Thyroid gland (tissue), 4 donors: ENCODE results near the gene ANKRA2. TPM values are rescaled to one million over a fixed set of nuclear protein-coding genes. Genes with fewer than 3 reads are reported as not detected.

Experiments
- DNase-seq, 2 donors: peaks; one replicate each; pipeline ENCODE4 v3.0.0-alpha.2; 2019
- H3K27ac ChIP-seq, 3 donors: fragments of 200-600 bp; sonication (generic); 1 replicate in 2 of 3; 2 replicates in 1 of 3; pipeline ENCODE4 v1.5.1; 2016 to 2019; ENCODE audit warnings: mild to moderate bottlenecking in 1 of 3, moderate library complexity in 1 of 3
- H3K27me3 ChIP-seq: fragments of 200-600 bp; sonication (generic); one replicate; pipeline ENCODE4 v1.5.1; 2019
- H3K36me3 ChIP-seq, 2 donors: fragments of 200-600 bp; sonication (generic); one replicate each; pipeline ENCODE4 v1.5.1; 2016 to 2019
- H3K4me1 ChIP-seq, 2 donors: fragments of 200-600 bp; sonication (generic); one replicate each; pipeline ENCODE4 v1.5.1; 2017 to 2019
- H3K4me3 ChIP-seq, 3 donors: fragments of 200-600 bp; sonication (generic); replicated peaks in 1 of 3; 1 replicate in 2 of 3; 2 replicates in 1 of 3; pipeline ENCODE4 v1.5.1; 2016; ENCODE audit warnings: mild to moderate bottlenecking in 1 of 3
- H3K9me3 ChIP-seq: fragments of 200-600 bp; sonication (generic); one replicate; pipeline ENCODE4 v1.5.1; 2017
- CTCF ChIP-seq, 6 experiments: fragments of 200-600 bp in 3 of 6; fragments of 450-650 bp in 3 of 6; sonication (generic) in 3 of 6; IDR thresholded peaks; one replicate each; pipeline ENCODE4 v1.5.1; 2016 to 2019; ENCODE audit warnings: antibody characterized with exemption in 6 of 6, mild to moderate bottlenecking in 2 of 6, inconsistent platforms in 1 of 6, moderate library complexity in 1 of 6
- POLR2A ChIP-seq, 2 donors: fragments of 450-650 bp; IDR thresholded peaks; one replicate each; pipeline ENCODE4 v1.6.1; 2017; ENCODE audit warnings: antibody characterized with exemption in 2 of 2, mild to moderate bottlenecking in 2 of 2, moderate library complexity in 1 of 2
- whole genome bisulfite sequencing, 2 donors: methylation state at CpG; one replicate each; pipeline ENCODE4 v1.1.5; 2017; 5-methylcytosine and 5-hydroxymethylcytosine counted together
- intact Hi-C: fragments of 100-400 bp; cut with DNase I; formaldehyde crosslinking; loops from one replicate; pipeline ENCODE4 v1.15.1; 2023
- total RNA-seq, 4 donors: library from RNA; depleted of rRNA; stranded (reverse); fragments of >200 nt; gene quantifications; one replicate each; pipeline ENCODE4 v1.2.3, GENCODE V29; 2016

Gene ANKRA2
- total RNA-seq, 4 donors from 2014 or later: 43.1 to 82.1 (median 65.0) TPM

- intact Hi-C loops: no loop called here
- WGBS, 2 donors: 3 to 7% methylated on average over 8 of the region's 8 CpGs
- peaks cover 9 to 11% of the 10 kb centered on the region in 2 donors for H3K36me3 ChIP-seq
- H3K9me3 ChIP-seq: no peaks in the 10 kb centered on the region
- H3K4me3 ChIP-seq: peak overlapping the region; percentile 15 to 64 (median 50)
- TF ChIP-seq POLR2A (IDR thresholded peaks at IDR 0.05) (no peak), CTCF (IDR thresholded peaks at IDR 0.05) (no peak)
- H3K4me1 ChIP-seq: peaks cover 22 to 30% of the 10 kb centered on the region in 2 donors
- peak overlapping the region in 2 of 3 donors; percentile 85 to 91 for H3K27ac ChIP-seq
- DNase-seq: no peak
- H3K27me3 ChIP-seq: no peaks in the 10 kb centered on the region
These were observed 619 bp upstream of the ANKRA2 start for GRCh38 chr5:73565969-73566547.

- intact Hi-C loops: no loop called here
- Histone ChIP-seq H3K4me3 (peak overlapping the region; percentile 64 to 79 (median 65)), H3K27ac (peak overlapping the region; percentile 85 to 91 (median 88)), H3K36me3 (peaks cover 14 to 18% of the 10 kb centered on the region in 2 donors), H3K4me1 (peaks cover 22 to 30% of the 10 kb centered on the region in 2 donors), H3K27me3 (no peaks in the 10 kb centered on the region), H3K9me3 (no peaks in the 10 kb centered on the region)
- TF ChIP-seq CTCF (IDR thresholded peaks at IDR 0.05) (no peak), POLR2A (IDR thresholded peaks at IDR 0.05) (no peak)
- 2 to 4% methylated on average over 9 of the region's 9 CpGs for WGBS, 2 donors
- peak in 1 of 2 donors; percentile 11 for DNase-seq
These were observed 764 bp downstream of the ANKRA2 start for GRCh38 chr5:73564675-73565074.

GRCh38 chr5:73564018-73564417 lies 1.4 kb downstream of the ANKRA2 start:
- TF ChIP-seq CTCF (IDR thresholded peaks at IDR 0.05) (no peak), POLR2A (IDR thresholded peaks at IDR 0.05) (no peak)
- no peaks in the 10 kb centered on the region for H3K9me3 ChIP-seq
- H3K4me1 ChIP-seq: peaks cover 22 to 30% of the 10 kb centered on the region in 2 donors
- H3K27ac ChIP-seq: peak overlapping the region in 1 of 3 donors; percentile 85
- intact Hi-C loops: no loop called here
- 34 to 41% methylated on average over 3 of the region's 3 CpGs for WGBS, 2 donors
- H3K27me3 ChIP-seq: no peaks in the 10 kb centered on the region
- peaks cover 18 to 19% of the 10 kb centered on the region in 2 donors for H3K36me3 ChIP-seq
- peak overlapping the region in 2 of 3 donors; percentile 64 to 79 for H3K4me3 ChIP-seq
- DNase-seq: no peak

- Histone ChIP-seq H3K27ac (no peak overlapping the region), H3K4me3 (no peak overlapping the region), H3K9me3 (no peaks in the 10 kb centered on the region), H3K27me3 (no peaks in the 10 kb centered on the region), H3K4me1 (peaks cover 5 to 10% of the 10 kb centered on the region in 2 donors), H3K36me3 (peaks cover 48 to 63% of the 10 kb centered on the region in 2 donors)
- DNase-seq: no peak
- TF ChIP-seq CTCF (IDR thresholded peaks at IDR 0.05) (no peak), POLR2A (IDR thresholded peaks at IDR 0.05) (no peak)
- intact Hi-C loops: no loop called here
- WGBS, 2 donors: 90 to 97% methylated on average over 1 of the region's 1 CpG
These were observed 6.5 kb downstream of the ANKRA2 start for GRCh38 chr5:73558950-73559349.

- Histone ChIP-seq H3K27ac (no peak overlapping the region), H3K9me3 (no peaks in the 10 kb centered on the region), H3K4me1 (no peaks in the 10 kb centered on the region), H3K4me3 (no peak overlapping the region), H3K36me3 (peaks cover 41 to 46% of the 10 kb centered on the region in 2 donors), H3K27me3 (no peaks in the 10 kb centered on the region)
- intact Hi-C loops: no loop called here
- no peak for DNase-seq
- TF ChIP-seq POLR2A (IDR thresholded peaks at IDR 0.05): no peak
- no peak for TF ChIP-seq CTCF (IDR thresholded peaks at IDR 0.05)
These were observed 12.8 kb downstream of the ANKRA2 start for GRCh38 chr5:73552642-73553041.
